Measurements from ENCODE around the gene HECW1. TPM values are rescaled to one million over a fixed set of nuclear protein-coding genes. Genes with fewer than 3 reads are reported as not detected.

Gene HECW1
- total and polyA plus RNA-seq, 2 of the 13 experiments (the other 11 are each of a cell fraction or from before 2014, with no cell fraction given), result not detected

DNA sequence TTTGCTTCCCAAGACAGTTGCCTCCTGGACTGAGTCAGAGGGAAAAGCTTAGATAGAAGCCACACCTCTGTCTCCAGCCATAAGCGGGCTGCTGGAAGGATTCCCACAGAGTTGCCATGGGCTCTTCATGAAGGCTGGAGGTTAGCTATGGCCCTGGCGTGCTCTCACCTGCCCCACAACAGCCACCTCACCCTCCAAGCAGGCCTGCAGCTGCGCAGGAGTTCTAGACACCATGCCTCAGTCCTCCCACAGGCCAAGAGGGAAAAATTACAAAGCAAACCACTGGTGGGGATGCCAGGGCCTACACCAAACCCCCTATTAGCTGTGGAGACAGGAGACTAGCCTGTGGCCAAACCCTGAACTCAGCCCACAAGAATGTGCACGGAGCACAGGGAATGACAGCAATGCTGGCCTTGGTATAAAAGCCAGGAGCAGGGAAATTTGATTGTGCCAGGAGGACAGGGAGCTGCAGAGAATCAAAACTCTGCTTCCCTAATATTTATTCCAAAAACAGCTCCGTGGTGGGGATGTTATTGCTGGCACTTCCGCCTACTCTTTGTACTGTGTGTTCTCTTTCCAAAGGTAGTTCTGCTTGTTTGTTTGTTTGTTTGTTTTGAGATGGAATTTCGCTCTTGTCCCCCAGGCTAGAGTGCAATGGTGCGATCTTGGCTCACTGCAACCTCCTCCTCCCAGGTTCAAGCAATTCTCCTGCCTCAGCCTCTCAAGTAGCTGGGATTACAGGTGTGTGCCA, 410.1 kb downstream of the HECW1 start:
- Histone ChIP-seq H4K20me1 (ENCODE audit: insufficient read depth, low read length) (no peaks in the 10 kb centered on the region), H3K9me3 (ENCODE audit: low read length) (no peaks in the 10 kb centered on the region), H3K27me3 (ENCODE audit: control insufficient read depth in 1 of 2, insufficient read depth in 2 of 2, low read length in 2 of 2) (peaks cover 0 to 10% of the 10 kb centered on the region in 2 experiments; a peak in 2 of 5 replicates), H3K4me1 (ENCODE audit: insufficient read depth, low read length) (peaks cover 13% of the 10 kb centered on the region), H2AFZ (ENCODE audit: low read length) (no peak overlapping the region), H3K4me3 (replicated peaks in 1 of 3; ENCODE audit: insufficient read depth in 1 of 3, low read depth in 2 of 3, low read length in 3 of 3) (no peak overlapping the region), H3K27ac (ENCODE audit: extremely low read length, insufficient read depth, low read length) (no peak overlapping the region), H3K4me2 (ENCODE audit: low read depth, low read length) (no peak overlapping the region), H3K79me2 (ENCODE audit: insufficient read depth, low read length) (no peaks in the 10 kb centered on the region), H3K9ac (ENCODE audit: insufficient read depth, low read depth, low read length) (no peak overlapping the region), H3K36me3 (replicated peaks in 1 of 2; ENCODE audit: control insufficient read depth in 1 of 2, insufficient read depth in 2 of 2, low read length in 2 of 2) (no peaks in the 10 kb centered on the region)
- BruUV-seq (replicated peaks), result no TSS peak
- ChIA-PET CTCF (ENCODE audit: low intra/inter-chr PET ratio, low total read pairs) (no interaction called here), POLR2A (no interaction called here)
- ATAC-seq, result peak; percentile 72
- no peak for DNase-seq (ENCODE audit: low spot score)
- WGBS (ENCODE audit: low lambda C conversion rate), result 33% methylated on average over 7 of the region's 8 CpGs
- no peak for FAIRE-seq
- intact Hi-C loops (cut with micrococcal nuclease; ENCODE audit: unreplicated experiment), result no loop called here
- in situ Hi-C loops (cut with HindIII; ENCODE audit: extremely low pct_ligation_motif_present, low pct_unique_long_range_greater_than_20kb), result no loop called here
- TF ChIP-seq PRDM10 (CRISPR knock-in tag; IDR thresholded peaks at IDR 0.05; ENCODE audit: low read depth), result peak; percentile 93
- no peak for TF ChIP-seq ERF (CRISPR knock-in tag; IDR thresholded peaks at IDR 0.05)

All from HepG2 (cell line).